Measurements from ENCODE around the gene CRABP2. TPM values are rescaled to one million over a fixed set of nuclear protein-coding genes. Genes with fewer than 3 reads are reported as not detected.
A peak's percentile ranks its signal among the peaks of the same experiment; 100 is the strongest.

Gene CRABP2
- 1 to 10 TPM in 1 of 2 experiments, under 1 TPM in 1; 0.44 to 2.9 TPM for total RNA-seq
- polyA plus RNA-seq, result not detected
- total RNA-seq, result 0.15 to 0.64 (median 0.47) reads per million in 6 experiments

- Mint-ChIP-seq H3K4me3 (peak within 1 kb of the TSS; percentile 85 to 98 (median 91)), H3K27me3 (peaks cover 0 to 21% (median 17%) of the 10 kb centered on the region in 5 donors), H3K27ac (peak within 1 kb of the TSS; percentile 53 to 95 (median 91)), H3K4me1 (peaks cover 16 to 42% (median 37%) of the 10 kb centered on the region in 4 donors), H3K9me3 (no peaks in the 10 kb centered on the region), H3K36me3 (no peaks in the 10 kb centered on the region)
- DNase-seq, result peak in 4 of 10 donors; percentile 35 to 40 (median 38)
- POLR2A ChIA-PET, result interaction anchor here (1.3 to 4.8 kb wide), 6 partner anchors 15 to 248 kb away, joined by 3 to 33 read pairs (median 8); partner anchors contain the start of genes ISG20L2, METTL25B, MRPL24 and PRCC
- ATAC-seq, result peak; percentile 60
These were observed at the start of gene CRABP2 for GRCh38 chr1:156705321-156705917. Gene CRABP2, minus strand, starts transcription at chr1:156705583. Its CDS starts 137 bp downstream, at chr1:156705446.

- ATAC-seq (no peak), DNase-seq (no peak)
- Mint-ChIP-seq H3K4me1 (peaks cover 17 to 39% (median 29%) of the 10 kb centered on the region in 4 donors), H3K36me3 (no peaks in the 10 kb centered on the region), H3K27me3 (no peaks in the 10 kb centered on the region), H3K27ac (no peak overlapping the region), H3K4me3 (peak overlapping the region in 1 of 10 donors; percentile 62), H3K9me3 (no peaks in the 10 kb centered on the region)
- POLR2A ChIA-PET, result interaction anchor here (1.4 kb wide), 1 partner anchor 12 kb away, joined by 3 read pairs; no protein-coding TSS in a partner anchor
These were observed 48.8 kb upstream of the CRABP2 start for GRCh38 chr1:156754219-156754618.

- ATAC-seq (no peak), DNase-seq (no peak)
- Mint-ChIP-seq H3K36me3 (no peaks in the 10 kb centered on the region), H3K27ac (peak overlapping the region in 9 of 10 donors; percentile 51 to 94 (median 93)), H3K9me3 (no peaks in the 10 kb centered on the region), H3K4me1 (peaks cover 24 to 52% (median 42%) of the 10 kb centered on the region in 4 donors), H3K4me3 (peak overlapping the region; percentile 61 to 94 (median 90)), H3K27me3 (no peaks in the 10 kb centered on the region)
- POLR2A ChIA-PET, result interaction anchor here (1.0 to 4.4 kb wide), 4 partner anchors 11 to 25 kb away, joined by 3 to 70 read pairs (median 52); partner anchors contain the start of genes ISG20L2, METTL25B, MRPL24 and PRCC
These were observed 47.6 kb upstream of the CRABP2 start for GRCh38 chr1:156752843-156753482.

- POLR2A ChIA-PET, result interaction anchor here (0.6 to 4.4 kb wide), 15 partner anchors 9 to 1032 kb away, joined by 3 to 70 read pairs (median 5); partner anchors contain the start of genes ISG20L2, MEF2D, METTL25B and MRPL24
- DNase-seq, result peak; percentile 85 to 98 (median 94)
- peak overlapping the region; percentile 82 to 94 (median 94) for H3K27ac Mint-ChIP-seq
These were observed 46.5 kb upstream of the CRABP2 start for GRCh38 chr1:156751757-156752481.

GRCh38 chr1:156751451-156751756, 46.0 kb upstream of the CRABP2 start, which contains the start of gene HDGF:
Gene HDGF, minus strand, starts transcription at chr1:156751675. Its CDS starts 246 bp downstream, at chr1:156751429.
- no peaks in the 10 kb centered on the region for H3K36me3 Mint-ChIP-seq

More at GRCh38 chr1:156751757-156752481, 46.5 kb upstream of the CRABP2 start:
- no peaks in the 10 kb centered on the region for H3K36me3 Mint-ChIP-seq
- H3K27me3 Mint-ChIP-seq, result no peaks in the 10 kb centered on the region
- ATAC-seq, result peak; percentile 78 to 86
- peaks cover 32 to 60% (median 50%) of the 10 kb centered on the region in 4 donors for H3K4me1 Mint-ChIP-seq
- H3K9me3 Mint-ChIP-seq, result no peaks in the 10 kb centered on the region
- H3K4me3 Mint-ChIP-seq, result peak overlapping the region; percentile 86 to 94 (median 90)

GRCh38 chr1:156750711-156751450, 45.5 kb upstream of the CRABP2 start:
- peak overlapping the region; percentile 81 to 97 (median 92) for H3K4me3 Mint-ChIP-seq
- DNase-seq (peak in 5 of 10 donors; percentile 24 to 58 (median 48)), ATAC-seq (peak; percentile 43)
- peak overlapping the region; percentile 84 to 97 (median 94) for H3K27ac Mint-ChIP-seq
- POLR2A ChIA-PET, result interaction anchor here (0.6 to 4.4 kb wide), 13 partner anchors 9 to 250 kb away, joined by 3 to 70 read pairs (median 6); partner anchors contain the start of genes ISG20L2, MEF2D, METTL25B and MRPL24
- H3K4me1 Mint-ChIP-seq, result peaks cover 36 to 70% (median 61%) of the 10 kb centered on the region in 4 donors
- peaks cover 0 to 2% (median 0%) of the 10 kb centered on the region in 3 donors for H3K36me3 Mint-ChIP-seq
- no peaks in the 10 kb centered on the region for H3K27me3 Mint-ChIP-seq
- H3K9me3 Mint-ChIP-seq, result no peaks in the 10 kb centered on the region

More at GRCh38 chr1:156751451-156751756, 46.0 kb upstream of the CRABP2 start, which contains the start of gene HDGF:
- Mint-ChIP-seq H3K9me3 (no peaks in the 10 kb centered on the region), H3K4me1 (peaks cover 32 to 64% (median 56%) of the 10 kb centered on the region in 4 donors), H3K4me3 (peak within 1 kb of the TSS; percentile 86 to 97 (median 93)), H3K27me3 (no peaks in the 10 kb centered on the region), H3K27ac (peak within 1 kb of the TSS; percentile 86 to 97 (median 94))
- POLR2A ChIA-PET, result interaction anchor here (0.6 to 4.4 kb wide), 13 partner anchors 10 to 250 kb away, joined by 3 to 70 read pairs (median 6); partner anchors contain the start of genes ISG20L2, MEF2D, METTL25B and MRPL24
- ATAC-seq (no peak), DNase-seq (no peak)

GRCh38 chr1:156750191-156750672, 44.8 kb upstream of the CRABP2 start:
- peaks cover 39 to 73% (median 66%) of the 10 kb centered on the region in 4 donors for H3K4me1 Mint-ChIP-seq
- ATAC-seq, result no peak
- POLR2A ChIA-PET, result interaction anchor here (0.9 to 4.4 kb wide), 5 partner anchors 9 to 50 kb away, joined by 3 to 70 read pairs (median 48); partner anchors contain the start of genes ISG20L2, METTL25B, MRPL24 and PRCC
- H3K36me3 Mint-ChIP-seq, result peaks cover 0 to 9% (median 0%) of the 10 kb centered on the region in 3 donors
- DNase-seq, result peak in 1 of 10 donors; percentile 21
- no peaks in the 10 kb centered on the region for H3K9me3 Mint-ChIP-seq
- peak overlapping the region; percentile 84 to 97 (median 94) for H3K27ac Mint-ChIP-seq
- peak overlapping the region; percentile 81 to 97 (median 92) for H3K4me3 Mint-ChIP-seq
- no peaks in the 10 kb centered on the region for H3K27me3 Mint-ChIP-seq

- H3K36me3 Mint-ChIP-seq, result peaks cover 0 to 12% (median 2%) of the 10 kb centered on the region in 3 donors
- H3K27ac Mint-ChIP-seq, result peak overlapping the region; percentile 84 to 97 (median 94)
- H3K4me1 Mint-ChIP-seq, result peaks cover 35 to 75% (median 71%) of the 10 kb centered on the region in 4 donors
These were observed 44.2 kb upstream of the CRABP2 start for GRCh38 chr1:156749419-156750118.

GRCh38 chr1:156748670-156749418, 43.5 kb upstream of the CRABP2 start:
- DNase-seq (no peak), ATAC-seq (no peak)
- POLR2A ChIA-PET, result interaction anchor here (0.8 kb wide), 1 partner anchor 69 kb away, joined by 3 read pairs; no protein-coding TSS in a partner anchor
- H3K27me3 Mint-ChIP-seq, result no peaks in the 10 kb centered on the region
- H3K9me3 Mint-ChIP-seq, result no peaks in the 10 kb centered on the region
- H3K4me3 Mint-ChIP-seq, result peak overlapping the region; percentile 81 to 97 (median 92)
- peaks cover 0 to 16% (median 2%) of the 10 kb centered on the region in 3 donors for H3K36me3 Mint-ChIP-seq
- peaks cover 38 to 75% (median 71%) of the 10 kb centered on the region in 4 donors for H3K4me1 Mint-ChIP-seq
- peak overlapping the region; percentile 84 to 97 (median 92) for H3K27ac Mint-ChIP-seq

More at GRCh38 chr1:156749419-156750118, 44.2 kb upstream of the CRABP2 start:
- Mint-ChIP-seq H3K9me3 (no peaks in the 10 kb centered on the region), H3K27me3 (no peaks in the 10 kb centered on the region), H3K4me3 (peak overlapping the region; percentile 81 to 97 (median 92))
- POLR2A ChIA-PET, result interaction anchor here (0.8 to 4.4 kb wide), 4 partner anchors 8 to 68 kb away, joined by 3 to 70 read pairs (median 26); partner anchors contain the start of genes ISG20L2, METTL25B and MRPL24
- ATAC-seq (no peak), DNase-seq (no peak)
